Hypothalamus (tissue), 51 donors: ENCODE measurements around the gene LGR5.
"Not testable (repeated sequence)": the region's sequence is repeated elsewhere in the genome, so short reads cannot be mapped to it uniquely, and the experiment has no call there.

Experiments
- DNase-seq, 51 donors: peaks; one replicate each; lab custom pipeline; 2025; lab: John Stamatoyannopoulos, UW

The LGR5 gene

DNA sequence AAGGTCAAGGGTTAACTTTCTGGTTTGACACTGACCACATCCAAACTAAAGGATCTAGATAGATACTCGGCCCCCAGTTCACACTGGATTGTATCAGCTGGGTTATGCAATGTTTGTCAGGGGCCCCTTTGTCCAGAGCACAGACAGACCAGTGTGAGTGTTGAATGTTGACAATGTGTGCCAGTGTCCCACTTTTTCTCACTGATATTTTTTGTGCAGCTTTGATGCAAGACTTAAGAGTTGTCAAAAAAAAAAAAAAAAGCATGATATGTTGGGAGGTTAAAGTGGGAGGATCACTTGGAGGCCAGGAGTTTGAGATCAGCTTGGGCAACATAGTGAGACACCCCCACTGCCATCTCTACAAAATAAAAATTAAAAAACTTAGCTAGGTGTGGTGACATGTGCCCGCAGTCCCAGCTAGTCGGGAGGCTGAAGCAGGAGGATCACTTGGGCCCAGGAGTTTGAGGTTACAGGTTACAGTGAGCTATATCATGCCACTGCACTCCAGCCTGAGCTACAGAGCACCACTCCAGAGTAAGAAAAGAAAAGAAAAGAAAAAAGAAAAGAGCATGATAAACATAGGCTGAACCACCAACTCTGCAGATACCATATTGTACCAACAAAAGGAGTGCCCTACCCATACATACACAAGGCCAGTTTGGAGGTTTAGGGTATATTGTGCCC is 97.5 kb downstream of the LGR5 start:
- DNase-seq, result peak in 5 of 51 donors; percentile 1 to 36 (median 22)

GRCh38 chr12:71538807-71539206 is 99.2 kb downstream of the LGR5 start:
- DNase-seq, result no peak

DNA sequence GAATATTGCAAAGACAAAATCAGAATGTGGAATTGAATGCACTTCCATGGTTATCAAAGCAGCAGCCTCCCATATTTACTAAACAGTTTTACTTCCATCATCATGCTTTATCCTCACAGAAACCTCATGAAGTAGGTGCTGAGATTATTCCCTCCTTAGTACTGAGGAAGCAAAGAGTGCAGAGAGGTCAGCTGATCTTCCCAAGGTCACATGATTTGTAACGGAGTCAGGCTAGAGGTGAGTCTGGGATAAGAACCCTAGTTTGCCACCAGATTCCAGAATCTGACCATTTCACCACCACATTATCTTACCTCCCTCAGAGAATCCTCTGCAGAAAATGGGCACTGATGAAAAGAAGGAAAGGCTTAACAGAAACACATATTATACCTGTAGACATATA is 102.0 kb downstream of the LGR5 start:
- DNase-seq, result no peak

GRCh38 chr12:71546322-71546861 is 106.8 kb downstream of the LGR5 start:
- DNase-seq, result no peak

- peak in 1 of 51 donors; percentile 21 for DNase-seq
Measured at GRCh38 chr12:71548893-71549292, 109.3 kb downstream of the LGR5 start.

- peak in 1 of 51 donors; percentile 33 for DNase-seq
Measured at GRCh38 chr12:71551529-71551928, 111.9 kb downstream of the LGR5 start.

GRCh38 chr12:71552728-71553501 is 113.3 kb downstream of the LGR5 start:
- DNase-seq, result no peak

DNA sequence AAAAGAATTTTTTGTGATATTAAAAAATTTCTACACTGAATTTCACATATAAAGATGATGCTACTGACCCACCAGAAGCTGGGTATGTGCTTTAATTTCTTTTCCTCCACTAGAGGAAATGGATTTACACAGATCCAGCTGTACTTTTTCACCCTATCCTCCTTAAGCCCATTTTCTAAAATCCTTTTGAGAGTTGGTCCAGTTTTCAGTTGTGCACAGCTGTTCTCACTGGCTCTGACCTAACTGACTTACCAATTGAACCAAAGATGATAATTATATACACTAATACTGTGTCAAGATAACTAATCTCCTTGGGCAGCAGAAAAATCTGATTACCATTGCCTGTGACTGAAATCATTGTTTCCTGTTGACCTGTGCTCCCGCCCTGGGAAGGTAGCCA is 115.6 kb downstream of the LGR5 start:
- DNase-seq, result no peak

GRCh38 chr12:71555789-71556188 is 116.2 kb downstream of the LGR5 start:
- DNase-seq, result not testable (repeated sequence)

GRCh38 chr12:71556448-71556847 is 116.8 kb downstream of the LGR5 start:
- no peak for DNase-seq

- no peak for DNase-seq
Measured at GRCh38 chr12:71556875-71557274, 117.3 kb downstream of the LGR5 start.

GRCh38 chr12:71558445-71558844 is 118.8 kb downstream of the LGR5 start:
- DNase-seq, result no peak

GRCh38 chr12:71562676-71563595 is 123.3 kb downstream of the LGR5 start:
- DNase-seq, result no peak

DNA sequence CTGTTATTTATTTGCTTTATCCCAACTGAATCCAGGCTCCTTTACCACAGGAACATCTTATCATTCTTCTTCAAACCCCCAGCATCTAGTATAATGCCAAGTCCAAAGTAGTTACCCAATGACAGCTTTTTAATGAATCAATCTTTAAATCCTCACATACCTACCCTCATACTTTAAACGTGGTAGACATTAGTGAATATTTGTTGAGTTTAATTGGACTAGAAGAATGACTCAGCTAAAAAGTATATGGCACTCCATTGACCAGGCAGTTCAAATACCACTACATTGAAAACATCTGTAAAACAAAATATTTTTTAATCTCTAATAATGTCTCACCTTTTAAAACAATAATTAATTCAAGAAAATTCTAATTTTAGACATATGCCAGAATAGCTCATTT is 125.9 kb downstream of the LGR5 start:
- no peak for DNase-seq

DNA sequence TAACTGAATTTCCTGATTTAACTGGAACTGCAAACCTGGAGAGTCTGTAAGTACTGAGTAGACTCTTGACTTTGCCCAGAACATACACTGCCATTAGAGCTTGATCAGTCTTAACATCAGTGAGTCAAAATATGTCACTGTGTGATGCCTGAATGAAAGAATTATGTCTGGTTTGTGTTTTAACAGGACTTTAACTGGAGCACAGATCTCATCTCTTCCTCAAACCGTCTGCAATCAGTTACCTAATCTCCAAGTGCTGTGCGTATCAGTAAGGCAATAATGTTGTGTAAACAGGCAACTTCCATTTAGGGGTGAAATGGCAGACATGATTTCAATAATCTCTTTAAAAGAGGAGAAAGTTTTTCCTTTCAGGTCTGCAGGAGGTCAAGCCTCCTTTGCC is 127.1 kb downstream of the LGR5 start:
- DNase-seq, result no peak

DNA sequence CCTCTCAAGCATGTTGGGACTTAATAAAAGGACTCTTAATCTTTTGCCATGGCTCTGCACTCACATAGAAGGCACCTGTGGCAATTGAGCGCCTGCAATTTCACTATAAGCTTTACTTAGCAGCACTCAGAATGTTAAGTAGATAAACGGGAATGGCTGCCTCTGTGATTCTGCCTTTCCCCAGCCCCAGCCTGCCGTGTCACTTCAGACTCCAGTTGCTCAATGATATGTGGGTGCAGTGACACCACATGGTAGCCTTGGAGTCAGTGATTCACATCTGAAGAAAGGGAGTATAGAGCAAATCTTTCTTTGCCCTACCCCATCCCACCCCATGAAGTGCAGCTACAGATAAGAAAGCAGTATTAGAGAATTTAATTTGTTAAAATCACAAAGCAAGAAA is 127.9 kb downstream of the LGR5 start:
- DNase-seq, result no peak

DNA sequence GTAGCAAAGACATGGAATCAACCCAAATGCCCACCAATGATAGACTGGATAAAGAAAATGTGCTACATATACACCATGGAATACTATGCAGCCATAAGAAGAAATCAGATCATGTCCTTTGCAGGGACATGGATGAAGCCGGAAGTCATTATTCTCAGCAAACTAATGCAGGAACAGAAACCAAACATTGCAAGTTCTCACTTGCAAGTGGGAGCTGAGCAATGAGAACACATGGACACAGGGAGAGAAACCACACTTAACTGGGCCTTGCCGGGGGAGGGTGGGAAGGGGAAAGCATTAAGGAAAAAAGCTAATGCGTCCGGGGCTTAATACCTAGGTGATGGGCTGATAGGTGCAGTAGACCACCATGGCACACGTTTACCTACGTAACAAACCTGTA is 130.3 kb downstream of the LGR5 start:
- DNase-seq, result not testable (repeated sequence)

DNA sequence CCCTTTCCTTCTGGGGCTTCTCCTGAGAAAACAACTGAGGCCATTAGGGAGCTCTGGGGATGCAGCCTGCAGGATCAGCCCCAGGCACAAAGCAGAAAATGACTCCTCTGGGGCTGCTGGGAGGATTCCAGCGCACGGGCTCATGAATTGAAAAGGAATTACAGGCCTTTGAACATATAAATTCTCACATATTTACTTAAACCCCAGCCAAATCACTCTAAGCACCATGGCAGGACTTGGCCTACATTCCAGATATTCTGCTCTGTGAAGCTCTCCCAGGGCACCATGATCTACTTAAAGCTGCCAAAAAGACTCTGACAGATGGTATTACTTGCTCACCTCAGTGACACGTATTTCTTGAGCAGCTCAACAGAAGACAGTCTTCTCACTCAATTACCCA is 136.9 kb downstream of the LGR5 start:
- no peak for DNase-seq

DNA sequence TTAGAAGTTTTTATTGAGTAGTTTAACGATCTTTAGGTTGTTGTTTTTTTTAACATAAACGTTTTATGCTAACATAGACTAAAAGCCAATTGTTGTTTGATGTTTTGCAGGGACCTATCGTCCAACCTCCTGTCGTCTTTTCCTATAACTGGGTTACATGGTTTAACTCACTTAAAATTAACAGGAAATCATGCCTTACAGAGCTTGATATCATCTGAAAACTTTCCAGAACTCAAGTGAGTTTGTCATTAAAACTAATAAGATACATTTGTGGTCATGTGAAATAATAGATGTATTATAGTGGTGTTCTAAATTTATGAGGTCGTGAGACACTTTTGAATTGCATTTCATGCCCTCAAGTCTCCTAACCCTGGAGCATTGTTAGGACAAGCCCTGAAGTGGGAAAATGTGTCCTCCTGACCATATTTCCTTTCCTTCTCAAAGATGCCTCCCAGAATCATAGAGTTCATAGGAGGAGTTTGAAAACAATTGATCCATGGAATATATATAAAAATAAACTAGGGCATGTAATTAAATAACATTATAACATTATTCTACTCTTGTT is 139.2 kb downstream of the LGR5 start:
- no peak for DNase-seq

DNA sequence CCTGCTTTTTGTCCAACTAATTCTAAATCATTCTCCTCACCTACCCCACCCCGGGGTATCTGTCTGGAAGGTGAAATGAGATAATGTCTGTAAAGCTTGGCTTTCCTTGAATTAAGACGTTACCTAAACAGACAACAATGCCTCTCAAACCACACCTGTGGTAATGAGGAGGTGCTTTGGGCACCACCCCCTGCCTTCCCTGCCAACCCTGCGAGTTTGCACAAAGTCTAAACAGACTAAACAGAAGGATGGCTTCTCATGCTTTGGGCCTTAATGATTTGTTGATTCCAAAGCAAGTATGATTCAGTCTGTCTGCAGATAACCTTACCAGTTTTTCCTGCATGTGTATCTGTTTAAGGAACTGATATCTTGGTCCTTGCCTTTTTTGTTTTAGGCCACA is 141.6 kb downstream of the LGR5 start:
- DNase-seq, result no peak

- DNase-seq, result no peak
Measured at GRCh38 chr12:71582925-71583324, 143.3 kb downstream of the LGR5 start.
